Measurements from ENCODE around the gene DDX60.
A peak's percentile ranks its signal among the peaks of the same experiment; 100 is the strongest.
"Not testable (repeated sequence)": the region's sequence is repeated elsewhere in the genome, so short reads cannot be mapped to it uniquely, and the experiment has no call there.

Gene DDX60

DNA sequence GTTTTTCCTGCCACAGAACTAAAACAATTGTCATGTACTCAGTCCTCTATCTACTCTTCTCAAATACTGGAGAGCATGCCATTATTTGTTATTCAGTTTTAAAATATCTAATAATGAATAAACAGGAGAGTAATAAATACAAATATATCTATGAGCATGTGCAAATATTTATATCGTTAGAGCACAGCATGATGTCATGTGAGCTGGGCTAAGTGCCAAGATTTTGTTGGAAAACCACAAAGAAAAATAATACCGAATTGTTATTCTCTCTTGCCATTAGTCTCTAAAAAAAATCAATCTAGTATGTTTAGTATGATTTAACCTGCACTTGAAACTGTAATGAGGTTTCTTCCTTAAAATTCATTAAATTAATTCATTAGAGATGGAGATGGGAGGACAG, 97.3 kb downstream of the DDX60 start:
- WGBS (ENCODE audit: extremely low coverage, insufficient coverage, insufficient read length), result no CpG with 5 or more reads among the region's 2 CpGs
- DNase-seq, result peak in 1 of 2 donors; percentile 2
- Histone ChIP-seq H3K9me3 (ENCODE audit: insufficient read depth, low read depth, low read length) (no peaks in the 10 kb centered on the region), H2BK5ac (ENCODE audit: low read depth, low read length, poor library complexity) (no peak overlapping the region), H3K27ac (ENCODE audit: low read depth, low read length) (no peak overlapping the region), H4K12ac (ENCODE audit: low read depth, low read length) (no peak overlapping the region), H2BK120ac (ENCODE audit: insufficient read depth, low read length, poor library complexity) (no peak overlapping the region), H3K18ac (ENCODE audit: low read length) (no peak overlapping the region), H3K4me1 (ENCODE audit: control insufficient read depth in 1 of 2, insufficient read depth in 2 of 2, low read length in 2 of 2) (no peaks in the 10 kb centered on the region), H3K4me2 (ENCODE audit: low read length) (no peak overlapping the region), H3K79me1 (ENCODE audit: low read length) (no peaks in the 10 kb centered on the region), H2BK12ac (ENCODE audit: low read length) (no peak overlapping the region), H3K23ac (ENCODE audit: low read length) (no peak overlapping the region), H2AK5ac (ENCODE audit: low read length) (no peak overlapping the region), H4K91ac (ENCODE audit: low read depth, low read length) (no peak overlapping the region), H3K79me2 (ENCODE audit: control insufficient read depth, insufficient read depth, low read length, poor library complexity) (no peaks in the 10 kb centered on the region), H3K4ac (ENCODE audit: low read depth, low read length) (no peak overlapping the region), H3K14ac (ENCODE audit: low read length) (no peak overlapping the region), H3K27me3 (ENCODE audit: insufficient read depth, low read length) (no peaks in the 10 kb centered on the region), H4K8ac (ENCODE audit: low read depth, low read length) (no peak overlapping the region), H2AFZ (ENCODE audit: insufficient read depth, low read length, poor library complexity) (no peak overlapping the region), H3K36me3 (ENCODE audit: control insufficient read depth in 1 of 2, insufficient read depth in 2 of 2, low read length in 2 of 2) (no peaks in the 10 kb centered on the region), H3K9ac (ENCODE audit: low read length) (no peak overlapping the region), H3K4me3 (ENCODE audit: low read depth, low read length) (no peak overlapping the region)

DNA sequence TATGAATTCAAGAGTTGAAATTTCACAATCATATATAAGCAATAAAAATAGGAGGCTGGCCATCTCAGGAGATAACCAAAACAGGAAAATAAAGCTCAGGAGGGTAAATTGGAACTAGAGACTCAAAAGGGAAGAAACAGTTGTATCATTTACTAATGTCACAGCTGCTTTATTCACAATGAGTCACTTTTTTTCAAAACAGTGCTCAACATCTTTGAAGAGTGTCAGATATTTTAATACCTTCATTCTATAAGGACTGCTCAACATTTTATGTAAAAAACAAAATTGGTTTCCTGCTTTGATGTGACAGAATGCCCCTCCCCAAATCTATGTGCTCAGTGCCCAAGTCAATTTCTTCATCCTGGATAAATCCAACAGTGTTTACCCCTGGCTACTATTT, 97.7 kb downstream of the DDX60 start:
- Histone ChIP-seq H4K8ac (ENCODE audit: low read depth, low read length) (no peak overlapping the region), H2BK5ac (ENCODE audit: low read depth, low read length, poor library complexity) (no peak overlapping the region), H2BK120ac (ENCODE audit: insufficient read depth, low read length, poor library complexity) (no peak overlapping the region), H3K4me1 (ENCODE audit: control insufficient read depth in 1 of 2, insufficient read depth in 2 of 2, low read length in 2 of 2) (no peaks in the 10 kb centered on the region), H3K4ac (ENCODE audit: low read depth, low read length) (no peak overlapping the region), H3K14ac (ENCODE audit: low read length) (no peak overlapping the region), H2BK12ac (ENCODE audit: low read length) (no peak overlapping the region), H2AFZ (ENCODE audit: insufficient read depth, low read length, poor library complexity) (no peak overlapping the region), H3K79me2 (ENCODE audit: control insufficient read depth, insufficient read depth, low read length, poor library complexity) (no peaks in the 10 kb centered on the region), H2AK5ac (ENCODE audit: low read length) (no peak overlapping the region), H3K23ac (ENCODE audit: low read length) (no peak overlapping the region), H3K79me1 (ENCODE audit: low read length) (no peaks in the 10 kb centered on the region), H3K9ac (ENCODE audit: low read length) (no peak overlapping the region), H3K4me2 (ENCODE audit: low read length) (no peak overlapping the region), H3K36me3 (ENCODE audit: control insufficient read depth in 1 of 2, insufficient read depth in 2 of 2, low read length in 2 of 2) (no peaks in the 10 kb centered on the region), H3K27ac (ENCODE audit: low read depth, low read length) (no peak overlapping the region), H3K9me3 (ENCODE audit: insufficient read depth, low read depth, low read length) (no peaks in the 10 kb centered on the region), H4K91ac (ENCODE audit: low read depth, low read length) (no peak overlapping the region), H3K27me3 (ENCODE audit: insufficient read depth, low read length) (no peaks in the 10 kb centered on the region), H4K12ac (ENCODE audit: low read depth, low read length) (no peak overlapping the region), H3K4me3 (ENCODE audit: low read depth, low read length) (no peak overlapping the region), H3K18ac (ENCODE audit: low read length) (no peak overlapping the region)
- no peak for DNase-seq

DNA sequence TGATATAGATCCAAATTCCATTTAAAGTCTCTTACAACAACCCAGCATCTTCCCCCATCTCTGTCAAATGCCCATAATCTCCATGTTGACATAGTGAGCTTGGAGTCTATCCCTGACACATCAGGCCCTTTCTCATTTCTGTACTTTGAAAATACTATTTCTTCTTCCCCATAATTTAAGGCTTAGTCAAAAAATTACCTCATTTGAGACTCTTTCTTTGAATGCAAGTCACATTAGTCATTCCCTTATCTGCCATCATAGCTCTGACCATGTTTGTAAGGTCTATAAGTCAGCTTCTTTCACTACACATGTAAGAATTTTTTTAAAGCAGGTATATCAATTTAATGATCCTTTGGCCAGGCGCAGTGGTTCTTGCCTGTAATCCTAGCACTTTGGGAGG, 99.9 kb downstream of the DDX60 start:
- Histone ChIP-seq H2BK120ac (ENCODE audit: insufficient read depth, low read length, poor library complexity) (no peak overlapping the region), H3K27ac (ENCODE audit: low read depth, low read length) (no peak overlapping the region), H3K9me3 (ENCODE audit: insufficient read depth, low read depth, low read length) (no peaks in the 10 kb centered on the region), H4K12ac (ENCODE audit: low read depth, low read length) (no peak overlapping the region), H3K14ac (ENCODE audit: low read length) (no peak overlapping the region), H3K27me3 (ENCODE audit: insufficient read depth, low read length) (no peaks in the 10 kb centered on the region), H2BK12ac (ENCODE audit: low read length) (no peak overlapping the region), H3K4me1 (ENCODE audit: control insufficient read depth in 1 of 2, insufficient read depth in 2 of 2, low read length in 2 of 2) (no peaks in the 10 kb centered on the region), H3K4me3 (ENCODE audit: low read depth, low read length) (no peak overlapping the region), H4K91ac (ENCODE audit: low read depth, low read length) (no peak overlapping the region), H3K4me2 (ENCODE audit: low read length) (no peak overlapping the region), H3K4ac (ENCODE audit: low read depth, low read length) (no peak overlapping the region), H2AK5ac (ENCODE audit: low read length) (no peak overlapping the region), H4K8ac (ENCODE audit: low read depth, low read length) (no peak overlapping the region), H3K9ac (ENCODE audit: low read length) (no peak overlapping the region), H2AFZ (ENCODE audit: insufficient read depth, low read length, poor library complexity) (no peak overlapping the region), H3K79me1 (ENCODE audit: low read length) (no peaks in the 10 kb centered on the region), H3K23ac (ENCODE audit: low read length) (no peak overlapping the region), H3K79me2 (ENCODE audit: control insufficient read depth, insufficient read depth, low read length, poor library complexity) (no peaks in the 10 kb centered on the region), H3K18ac (ENCODE audit: low read length) (no peak overlapping the region), H3K36me3 (ENCODE audit: control insufficient read depth in 1 of 2, insufficient read depth in 2 of 2, low read length in 2 of 2) (no peaks in the 10 kb centered on the region), H2BK5ac (ENCODE audit: low read depth, low read length, poor library complexity) (no peak overlapping the region)
- peak; percentile 14 to 91 for DNase-seq
- no CpG with 5 or more reads among the region's 1 CpG for WGBS (ENCODE audit: extremely low coverage, insufficient coverage, insufficient read length)

DNA sequence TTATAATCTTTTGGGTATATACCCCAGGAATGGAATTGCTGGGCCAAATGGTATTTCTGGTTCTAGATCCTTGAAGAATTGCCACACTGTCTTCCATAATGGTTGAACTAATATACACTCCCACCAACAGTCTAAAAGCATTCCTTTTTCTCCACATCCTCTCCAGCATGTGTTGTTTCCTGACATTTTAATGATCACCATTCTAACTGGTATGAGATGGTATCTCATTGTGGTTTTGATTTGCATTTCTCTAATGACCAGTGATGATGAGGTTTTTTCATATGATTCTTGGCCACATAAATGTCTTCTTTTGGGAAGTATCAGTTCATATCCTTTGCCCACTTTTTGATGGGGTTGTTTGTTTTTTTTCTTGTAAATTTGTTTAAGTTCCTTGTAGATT, 105.0 kb downstream of the DDX60 start:
- not testable (repeated sequence) for H3K4me2 ChIP-seq (ENCODE audit: low read length); H4K91ac ChIP-seq (ENCODE audit: low read depth, low read length); H2AK5ac ChIP-seq (ENCODE audit: low read length); H3K23ac ChIP-seq (ENCODE audit: low read length); H3K79me2 ChIP-seq (ENCODE audit: control insufficient read depth, insufficient read depth, low read length, poor library complexity); H3K27ac ChIP-seq (ENCODE audit: low read depth, low read length); H2BK5ac ChIP-seq (ENCODE audit: low read depth, low read length, poor library complexity); H3K18ac ChIP-seq (ENCODE audit: low read length); H3K4me3 ChIP-seq (ENCODE audit: low read depth, low read length); H3K14ac ChIP-seq (ENCODE audit: low read length); H3K27me3 ChIP-seq (ENCODE audit: insufficient read depth, low read length); H3K4me1 ChIP-seq (ENCODE audit: control insufficient read depth in 1 of 2, insufficient read depth in 2 of 2, low read length in 2 of 2); H3K4ac ChIP-seq (ENCODE audit: low read depth, low read length); H4K12ac ChIP-seq (ENCODE audit: low read depth, low read length); H2AFZ ChIP-seq (ENCODE audit: insufficient read depth, low read length, poor library complexity); DNase-seq; H2BK12ac ChIP-seq (ENCODE audit: low read length); H3K79me1 ChIP-seq (ENCODE audit: low read length); H3K36me3 ChIP-seq (ENCODE audit: control insufficient read depth in 1 of 2, insufficient read depth in 2 of 2, low read length in 2 of 2); H3K9me3 ChIP-seq (ENCODE audit: insufficient read depth, low read depth, low read length); H3K9ac ChIP-seq (ENCODE audit: low read length); H4K8ac ChIP-seq (ENCODE audit: low read depth, low read length); H2BK120ac ChIP-seq (ENCODE audit: insufficient read depth, low read length, poor library complexity)

DNA sequence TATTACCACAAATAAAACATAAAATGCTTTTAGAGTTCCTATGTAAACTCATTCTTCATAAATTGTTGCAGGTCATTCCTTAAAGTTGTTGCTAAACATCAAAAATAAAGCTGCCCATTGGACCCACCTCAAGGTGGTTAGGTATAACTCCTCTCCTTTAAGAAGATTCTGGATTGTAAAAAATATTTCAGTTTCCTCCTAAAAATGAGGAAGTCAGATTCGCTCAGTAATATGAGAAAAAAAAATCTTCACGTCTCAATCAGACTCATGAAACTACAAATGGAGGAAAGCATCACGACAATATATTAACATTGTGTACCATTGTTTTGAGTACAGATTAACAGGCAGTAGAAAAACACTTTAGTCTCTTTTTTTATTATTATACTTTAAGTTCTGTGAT, 105.9 kb downstream of the DDX60 start:
- no peak overlapping the region for H3K23ac ChIP-seq (ENCODE audit: low read length)
- H3K9me3 ChIP-seq (ENCODE audit: insufficient read depth, low read depth, low read length), result peaks cover 1% of the 10 kb centered on the region
- H3K4me3 ChIP-seq (ENCODE audit: low read depth, low read length), result no peak overlapping the region
- no peak overlapping the region for H4K12ac ChIP-seq (ENCODE audit: low read depth, low read length)
- no peak overlapping the region for H3K4ac ChIP-seq (ENCODE audit: low read depth, low read length)
- no peak overlapping the region for H2BK5ac ChIP-seq (ENCODE audit: low read depth, low read length, poor library complexity)
- H2AK5ac ChIP-seq (ENCODE audit: low read length), result no peak overlapping the region
- H3K4me2 ChIP-seq (ENCODE audit: low read length), result no peak overlapping the region
- H3K9ac ChIP-seq (ENCODE audit: low read length), result no peak overlapping the region
- no peak overlapping the region for H3K14ac ChIP-seq (ENCODE audit: low read length)
- H3K18ac ChIP-seq (ENCODE audit: low read length), result no peak overlapping the region
- no peaks in the 10 kb centered on the region for H3K27me3 ChIP-seq (ENCODE audit: insufficient read depth, low read length)
- no peaks in the 10 kb centered on the region for H3K79me1 ChIP-seq (ENCODE audit: low read length)
- no peak overlapping the region for H4K91ac ChIP-seq (ENCODE audit: low read depth, low read length)
- no peaks in the 10 kb centered on the region for H3K36me3 ChIP-seq (ENCODE audit: control insufficient read depth in 1 of 2, insufficient read depth in 2 of 2, low read length in 2 of 2)
- H2AFZ ChIP-seq (ENCODE audit: insufficient read depth, low read length, poor library complexity), result no peak overlapping the region
- H3K27ac ChIP-seq (ENCODE audit: low read depth, low read length), result no peak overlapping the region
- H3K4me1 ChIP-seq (ENCODE audit: control insufficient read depth in 1 of 2, insufficient read depth in 2 of 2, low read length in 2 of 2), result no peaks in the 10 kb centered on the region
- H4K8ac ChIP-seq (ENCODE audit: low read depth, low read length), result no peak overlapping the region
- WGBS (ENCODE audit: extremely low coverage, insufficient coverage, insufficient read length), result no CpG with 5 or more reads among the region's 3 CpGs
- DNase-seq, result no peak
- no peak overlapping the region for H2BK12ac ChIP-seq (ENCODE audit: low read length)
- no peak overlapping the region for H2BK120ac ChIP-seq (ENCODE audit: insufficient read depth, low read length, poor library complexity)
- H3K79me2 ChIP-seq (ENCODE audit: control insufficient read depth, insufficient read depth, low read length, poor library complexity), result no peaks in the 10 kb centered on the region

Data from trophoblast cell (in vitro differentiated cells and primary cell).